Anterior cingulate cortex (tissue), 58 donors: ENCODE measurements around the gene ZNG1B.
"Not testable (repeated sequence)": the region's sequence is repeated elsewhere in the genome, so short reads cannot be mapped to it uniquely, and the experiment has no call there.

Source experiments
- DNase-seq, 58 donors: peaks; one replicate each; lab custom pipeline; 2025; lab: John Stamatoyannopoulos, UW

The ZNG1B gene

DNA sequence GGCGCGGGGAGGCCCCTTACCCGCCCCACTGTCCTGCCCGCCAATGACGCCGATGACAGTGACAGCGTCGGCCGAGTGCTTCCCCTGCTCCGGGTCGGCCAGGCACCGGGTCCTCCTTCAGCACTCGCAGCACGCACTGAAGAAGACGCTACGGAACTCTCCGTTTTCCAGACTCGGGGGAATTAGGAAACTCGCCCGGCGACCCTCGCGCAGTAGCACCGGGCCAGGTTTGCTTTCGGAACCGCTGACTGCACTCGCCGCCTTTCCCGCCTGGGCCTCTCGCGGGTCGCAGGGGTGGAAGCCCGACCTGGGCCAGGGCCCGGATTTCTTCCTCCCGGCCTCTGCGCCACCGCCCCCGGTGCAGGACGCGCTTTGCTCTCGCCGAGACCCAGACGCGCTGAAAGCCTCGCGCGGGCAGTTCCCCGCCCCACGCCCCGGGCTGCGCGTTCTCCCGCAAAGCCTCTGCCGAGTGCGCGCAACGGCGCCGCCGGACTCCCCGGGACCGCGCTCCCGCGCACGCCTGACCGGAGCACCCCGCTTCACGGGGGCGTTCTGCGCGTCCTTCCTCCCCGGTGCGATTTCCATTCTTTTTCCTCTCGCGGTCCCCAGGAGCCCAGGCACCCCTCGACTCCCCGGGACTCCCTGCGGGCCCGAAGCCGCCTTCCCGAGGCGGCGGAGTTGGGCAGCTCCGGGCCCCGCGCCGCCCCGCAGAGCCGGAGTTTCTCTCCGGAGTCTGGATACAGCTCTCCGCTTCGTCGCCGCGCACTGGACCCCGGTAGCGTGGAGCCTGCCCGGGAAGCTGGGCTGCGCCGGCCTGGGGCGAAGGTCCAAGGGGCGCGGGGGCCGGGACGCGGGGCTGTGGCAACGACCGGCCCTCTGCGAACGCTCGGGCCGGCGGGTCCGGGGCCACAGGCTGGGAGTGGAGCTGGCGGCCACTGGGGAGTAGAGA, 65.9 kb downstream of the ZNG1B start:
- not testable (repeated sequence) for DNase-seq

DNA sequence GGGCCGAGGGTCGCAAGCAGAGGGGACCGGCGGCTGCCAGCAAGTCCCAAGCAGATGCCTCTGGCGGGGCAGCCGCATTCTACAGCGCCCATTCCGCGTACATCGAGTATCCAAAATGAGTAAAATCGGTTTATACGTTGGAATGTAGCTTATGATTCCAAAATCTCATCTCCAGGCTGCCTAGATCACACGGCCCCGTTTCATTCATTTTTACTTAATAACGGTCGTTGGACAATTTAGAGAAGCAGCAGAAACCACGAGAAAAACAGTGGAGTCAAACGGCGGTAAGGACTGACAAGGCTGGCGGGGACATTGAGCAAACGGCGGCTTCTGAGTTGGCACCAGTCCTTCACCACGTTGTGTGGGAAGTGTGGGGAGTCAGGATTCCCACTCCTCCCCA, 66.6 kb downstream of the ZNG1B start:
- DNase-seq = not testable (repeated sequence)

DNA sequence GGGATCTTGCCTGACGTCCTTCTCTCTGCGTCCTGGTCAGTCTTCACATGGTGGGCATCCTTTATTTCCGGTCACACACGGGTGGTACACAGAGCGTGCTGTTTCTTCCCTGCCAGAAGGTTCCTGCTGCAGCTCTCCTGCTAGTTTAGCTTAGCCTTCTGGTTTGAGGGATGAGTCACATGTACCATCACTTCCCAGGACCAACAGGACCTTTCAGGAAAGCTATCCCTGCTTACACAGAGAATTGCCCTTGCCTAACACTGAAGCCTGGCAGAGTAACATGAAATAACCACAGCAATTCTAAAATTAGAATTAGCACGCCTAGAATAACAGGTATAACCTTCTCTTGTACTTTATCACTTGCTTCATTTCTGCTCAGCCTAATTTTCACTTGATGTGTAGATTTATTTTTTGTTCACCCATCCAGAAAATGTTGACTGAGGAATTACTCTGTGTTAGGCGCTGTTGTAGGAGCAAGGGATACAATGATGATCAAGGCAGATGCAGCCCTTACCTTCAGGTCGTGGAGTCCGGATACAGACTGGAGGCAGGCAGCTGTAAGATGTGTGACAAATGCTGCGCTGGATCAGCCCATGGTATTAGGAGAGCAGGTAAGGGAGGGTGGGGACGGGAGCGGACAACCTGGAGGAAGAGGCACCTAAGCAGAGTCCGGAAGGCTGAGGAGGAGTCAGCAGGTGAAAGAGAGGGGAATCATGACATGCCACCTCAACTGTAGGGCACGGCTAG, 70.1 kb downstream of the ZNG1B start:
- DNase-seq = not testable (repeated sequence)

DNA sequence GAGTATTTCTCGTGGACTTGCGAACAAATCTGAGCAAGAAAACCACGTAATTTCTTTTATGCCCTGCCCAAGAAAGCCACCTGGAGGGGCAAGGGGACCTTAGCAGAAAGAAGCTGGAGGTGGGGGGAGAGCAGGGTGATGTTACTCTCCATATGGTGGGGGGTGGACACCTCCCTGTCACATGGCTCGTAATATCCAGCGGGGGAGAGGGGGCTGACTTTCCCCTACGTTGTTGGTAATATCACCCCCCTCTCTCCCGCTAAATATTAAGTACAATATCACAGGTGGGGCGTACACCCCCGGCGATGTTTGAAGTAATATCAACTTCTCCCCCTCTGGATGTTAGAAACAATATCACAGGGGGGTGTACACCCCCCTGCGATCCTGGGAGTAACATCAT, 70.7 kb downstream of the ZNG1B start:
- DNase-seq = not testable (repeated sequence)

DNA sequence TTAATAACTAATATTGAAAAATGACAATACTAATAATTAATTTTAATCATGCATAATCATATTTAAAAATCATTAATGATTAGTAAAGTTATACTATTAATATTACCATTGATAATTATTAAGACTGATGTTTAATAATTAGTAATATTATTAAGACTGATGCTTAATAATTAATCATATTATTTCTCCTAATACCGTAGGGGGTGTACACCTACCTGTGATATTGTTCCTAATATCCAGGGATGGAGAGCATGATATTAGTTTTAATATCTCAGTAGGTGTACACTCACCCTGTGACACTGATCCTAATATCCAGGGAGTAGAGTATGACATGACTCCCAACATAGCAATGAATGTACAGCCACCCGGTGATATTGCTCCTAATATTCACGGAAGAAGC, 73.4 kb downstream of the ZNG1B start:
- DNase-seq = not testable (repeated sequence)

DNA sequence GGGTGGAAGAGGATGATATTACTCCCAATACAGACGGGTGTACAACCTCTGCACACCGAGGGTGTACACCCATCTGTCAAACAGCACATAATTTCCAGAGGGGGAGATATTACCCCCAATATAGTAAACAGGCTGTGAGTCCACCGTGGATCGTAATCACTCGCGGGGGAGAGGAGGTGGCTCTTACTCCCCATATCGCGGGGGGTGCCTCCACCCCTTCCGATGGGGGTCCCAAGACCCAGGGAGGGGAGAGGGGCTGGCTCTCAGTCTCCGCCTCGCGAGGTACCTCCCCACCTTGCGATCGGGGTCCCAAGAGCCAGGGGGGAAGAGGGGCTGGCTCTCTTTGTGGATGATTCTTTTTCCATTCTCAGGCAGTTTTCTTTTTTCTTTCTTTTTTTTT, 74.4 kb downstream of the ZNG1B start:
- DNase-seq = not testable (repeated sequence)

DNA sequence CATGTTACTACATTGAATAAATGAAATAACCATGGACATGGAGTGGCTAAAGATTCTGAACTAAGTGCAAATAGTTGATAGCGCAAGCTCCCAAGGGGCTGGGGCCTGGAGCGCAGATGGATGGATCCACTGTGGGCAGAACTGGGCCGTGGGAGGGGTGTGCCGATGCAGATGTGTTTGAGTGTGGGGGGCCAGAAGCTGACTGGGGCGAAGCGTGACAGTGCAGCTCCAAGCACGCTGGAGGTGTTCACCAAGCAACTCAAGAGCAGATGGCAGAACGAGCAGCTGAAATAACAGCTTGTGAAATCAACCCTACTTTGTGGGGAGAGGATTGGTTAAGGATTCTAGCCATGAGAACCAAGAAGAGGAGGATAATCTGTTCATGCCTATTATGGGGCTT, 78.0 kb downstream of the ZNG1B start:
- not testable (repeated sequence) for DNase-seq

DNA sequence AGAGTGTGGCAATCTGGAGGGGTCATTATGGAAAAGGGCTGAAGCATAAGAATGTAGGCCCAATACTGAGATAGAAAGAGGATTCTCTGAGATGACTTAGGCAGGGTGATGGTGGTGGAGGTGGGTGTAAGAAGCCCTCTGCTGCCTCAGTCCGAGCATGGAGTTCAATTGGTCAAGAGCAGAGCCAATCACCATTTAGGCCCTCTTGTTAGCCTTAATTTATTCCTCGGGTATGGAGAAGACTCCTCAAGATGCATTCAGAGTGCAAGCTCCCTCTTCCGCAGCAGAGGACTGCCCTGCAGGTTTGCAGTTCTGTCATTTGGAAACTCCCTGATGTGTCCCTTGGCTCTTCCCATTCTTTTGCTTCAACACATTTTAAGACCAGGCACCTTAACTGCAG, 78.5 kb downstream of the ZNG1B start:
- not testable (repeated sequence) for DNase-seq

DNA sequence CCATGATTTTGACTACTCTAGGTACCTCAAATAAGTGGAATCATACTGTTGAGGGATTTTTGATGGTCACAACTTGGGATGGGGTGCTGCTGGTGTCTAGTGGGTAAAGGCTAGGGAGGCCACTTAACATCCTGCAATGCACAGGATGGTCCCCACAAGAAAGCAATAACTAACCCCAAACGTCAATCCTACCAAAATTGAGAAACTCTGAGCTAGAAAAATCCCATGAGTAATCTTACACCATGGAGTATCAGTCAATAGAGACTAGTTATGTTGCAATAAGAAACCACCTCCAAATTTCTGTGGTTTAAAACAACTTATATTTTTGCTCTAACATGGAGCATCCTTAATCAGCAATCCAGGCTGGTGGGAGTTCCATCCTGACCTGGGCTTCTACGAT, 79.5 kb downstream of the ZNG1B start:
- not testable (repeated sequence) for DNase-seq

DNA sequence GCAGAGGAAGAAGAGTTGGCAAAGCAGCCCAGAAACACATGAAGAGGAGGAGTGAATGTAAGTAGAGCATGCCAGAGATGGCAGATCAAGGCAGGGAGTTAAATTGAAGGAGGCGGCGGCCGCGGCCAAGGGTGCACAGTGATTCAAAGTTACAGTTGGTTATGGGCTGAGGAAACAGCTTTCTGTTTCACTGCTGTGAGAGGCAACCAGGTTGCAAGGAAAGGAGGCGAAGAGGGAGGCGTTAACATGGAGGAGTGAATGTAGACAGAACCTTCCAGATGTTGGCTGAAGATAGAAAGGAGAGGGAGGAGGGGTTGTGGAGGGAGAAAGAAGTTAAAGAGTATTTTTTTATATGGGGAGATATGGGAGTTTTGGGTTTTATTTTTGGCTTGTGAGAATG, 83.3 kb downstream of the ZNG1B start:
- not testable (repeated sequence) for DNase-seq

DNA sequence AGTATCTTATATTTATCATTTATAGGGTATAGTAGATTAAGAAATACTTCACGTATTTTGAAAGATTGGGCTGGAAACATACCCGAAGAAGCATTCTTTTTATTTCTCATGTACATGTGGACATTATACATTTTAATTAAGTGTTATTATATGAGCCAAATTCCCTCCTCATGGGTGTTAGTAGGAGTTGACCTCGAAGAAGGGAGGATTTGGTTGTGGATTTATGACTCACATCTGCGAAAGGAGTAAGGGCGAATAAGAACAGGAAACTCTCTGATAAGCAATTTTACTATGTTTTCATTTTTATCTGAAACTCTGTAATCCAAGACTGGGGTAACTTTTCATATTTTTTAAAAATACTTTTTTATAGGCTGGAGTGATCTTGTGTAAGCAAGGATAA, 84.0 kb downstream of the ZNG1B start:
- DNase-seq = not testable (repeated sequence)

DNA sequence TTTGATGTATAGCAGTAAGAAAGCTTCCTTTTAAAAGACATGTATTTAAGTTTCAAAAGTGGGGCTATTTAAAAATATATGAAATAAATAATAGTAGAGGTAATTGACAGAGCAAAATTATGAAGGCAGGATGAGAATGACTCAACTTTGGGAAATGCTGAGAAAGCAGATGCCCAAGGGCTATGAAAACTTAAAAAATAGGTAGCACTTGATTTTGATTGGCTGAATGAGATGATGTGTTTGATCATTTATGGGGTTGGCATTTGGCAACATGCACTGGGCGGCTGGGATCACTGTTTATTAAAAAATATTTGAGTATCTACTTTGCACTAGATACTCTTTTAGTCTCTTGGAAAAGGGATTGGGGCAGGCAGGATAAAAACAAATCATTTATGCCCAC, 87.5 kb downstream of the ZNG1B start:
- DNase-seq = not testable (repeated sequence)

DNA sequence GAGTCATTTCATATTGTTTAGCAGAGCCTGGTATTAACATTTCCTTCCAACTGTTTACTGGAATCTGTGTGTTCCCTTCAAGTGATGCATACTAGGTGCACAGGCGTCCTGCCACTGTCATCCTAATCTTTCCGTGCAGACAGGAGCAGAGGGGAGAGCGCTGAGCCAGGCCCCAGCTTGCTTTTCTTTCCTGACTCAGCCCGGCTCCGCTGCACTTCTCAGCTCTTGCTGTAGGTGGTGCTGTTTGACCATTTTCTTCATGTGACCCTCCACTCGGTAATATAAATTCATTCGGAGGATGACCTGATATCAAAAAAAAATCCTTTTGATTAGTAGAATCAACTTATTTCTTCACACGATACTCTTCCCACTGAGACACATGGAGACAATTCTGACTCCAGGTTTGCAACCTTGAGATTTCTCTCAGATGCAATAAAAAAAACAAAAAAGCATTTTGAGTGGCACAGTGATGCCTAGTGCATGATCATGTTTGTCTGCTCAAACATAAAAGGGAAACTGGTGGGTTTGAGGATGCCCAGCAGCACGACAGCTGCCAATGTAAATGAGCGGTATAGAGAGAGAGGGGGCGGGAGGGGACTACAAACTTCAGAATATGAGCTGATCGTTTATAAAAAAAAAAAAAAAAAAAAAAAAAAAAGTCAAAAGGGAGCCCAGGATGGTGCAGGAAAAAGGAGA, 90.0 kb downstream of the ZNG1B start:
- DNase-seq = not testable (repeated sequence)

DNA sequence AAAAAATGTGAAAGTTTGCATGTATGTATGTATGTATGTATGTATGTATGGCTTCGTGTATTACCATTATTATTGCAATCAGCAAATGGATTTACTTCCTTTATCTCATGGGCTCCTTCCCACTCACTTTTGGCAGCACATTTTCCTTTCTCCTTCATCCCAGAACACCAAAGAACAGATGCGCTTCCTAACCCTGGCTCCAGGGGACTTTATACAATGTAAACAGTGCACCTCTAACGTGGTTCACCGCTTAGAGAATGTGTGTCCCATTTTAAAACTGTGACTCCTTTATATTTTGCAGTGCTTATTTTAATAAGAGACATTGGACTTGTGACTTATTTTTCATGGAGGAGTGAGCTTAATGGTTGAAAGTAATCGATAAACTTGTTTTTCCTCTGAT, 90.6 kb downstream of the ZNG1B start:
- not testable (repeated sequence) for DNase-seq

DNA sequence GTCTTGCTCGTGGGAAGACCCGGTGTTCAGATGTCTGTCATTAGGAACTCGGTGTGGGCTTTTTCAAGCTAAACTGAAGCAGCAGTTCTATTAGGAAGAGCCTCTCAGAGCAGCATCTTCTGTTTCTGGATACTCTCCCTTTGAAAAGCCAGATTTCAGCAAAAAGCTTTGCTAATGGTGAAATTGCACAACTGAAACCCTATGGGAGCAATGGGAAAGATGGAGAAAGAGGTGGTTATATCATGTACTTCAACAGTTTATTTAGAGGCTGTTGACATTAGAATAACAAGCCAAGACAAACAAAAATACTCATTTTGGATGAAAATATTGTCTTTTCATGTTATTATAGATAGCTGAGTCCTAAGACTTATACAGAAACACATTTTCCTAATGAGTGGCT, 91.4 kb downstream of the ZNG1B start:
- DNase-seq = not testable (repeated sequence)

DNA sequence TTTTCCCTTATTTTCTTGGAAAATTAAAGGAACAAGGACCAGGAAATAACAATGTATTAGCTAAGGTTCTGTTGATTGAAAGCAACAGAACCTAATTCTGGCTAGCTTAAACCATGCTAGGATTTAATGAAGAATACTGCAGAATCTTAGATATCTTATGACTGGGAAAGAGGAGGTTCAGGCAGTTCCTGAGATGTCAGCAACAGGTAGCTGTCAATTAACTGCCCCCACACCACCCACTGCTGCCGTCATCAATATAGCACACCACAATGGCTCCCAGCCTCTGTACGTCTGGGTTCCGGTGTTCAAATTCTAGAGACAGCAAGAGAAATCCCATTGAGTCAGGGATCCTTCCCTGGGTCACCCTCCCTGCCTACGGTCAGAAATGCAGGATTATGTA, 95.5 kb downstream of the ZNG1B start:
- not testable (repeated sequence) for DNase-seq

DNA sequence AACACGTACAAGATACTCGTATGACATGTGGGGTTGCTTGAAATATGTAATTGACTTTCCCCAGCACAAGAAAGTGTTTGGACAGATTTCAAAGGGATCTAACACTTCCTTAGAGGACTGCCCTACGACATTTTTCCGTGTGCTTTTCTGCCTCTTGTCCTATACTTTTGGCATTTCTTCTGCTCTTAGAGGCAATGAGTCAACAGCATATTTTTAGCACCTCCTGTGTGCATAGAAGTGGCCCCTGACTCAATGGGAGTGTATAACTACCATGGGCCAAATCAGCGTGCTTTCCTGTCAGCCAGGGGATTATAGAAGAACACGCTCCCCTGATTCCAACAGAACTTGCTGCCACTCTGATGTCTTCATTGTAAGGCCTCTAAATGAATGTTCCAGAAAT, 99.1 kb downstream of the ZNG1B start:
- DNase-seq = not testable (repeated sequence)

DNA sequence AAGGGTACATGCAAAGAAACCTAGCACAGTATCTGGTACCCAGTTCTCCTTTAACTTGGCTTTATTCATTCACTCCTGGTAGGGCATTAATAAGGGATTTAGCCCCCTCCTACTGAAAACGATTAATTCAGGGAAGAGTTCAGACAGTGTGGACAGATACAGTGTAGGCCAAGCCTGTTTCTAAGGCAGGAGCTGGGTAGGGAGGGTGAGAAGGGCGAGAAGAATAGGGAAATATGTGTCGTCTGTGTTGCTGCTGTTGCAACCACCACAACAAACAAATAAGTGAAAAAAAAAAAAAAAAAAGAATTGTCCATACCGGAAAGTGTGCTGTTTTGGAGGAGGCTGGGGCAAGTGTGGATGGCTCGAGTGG, 103.3 kb downstream of the ZNG1B start:
- DNase-seq = not testable (repeated sequence)

DNA sequence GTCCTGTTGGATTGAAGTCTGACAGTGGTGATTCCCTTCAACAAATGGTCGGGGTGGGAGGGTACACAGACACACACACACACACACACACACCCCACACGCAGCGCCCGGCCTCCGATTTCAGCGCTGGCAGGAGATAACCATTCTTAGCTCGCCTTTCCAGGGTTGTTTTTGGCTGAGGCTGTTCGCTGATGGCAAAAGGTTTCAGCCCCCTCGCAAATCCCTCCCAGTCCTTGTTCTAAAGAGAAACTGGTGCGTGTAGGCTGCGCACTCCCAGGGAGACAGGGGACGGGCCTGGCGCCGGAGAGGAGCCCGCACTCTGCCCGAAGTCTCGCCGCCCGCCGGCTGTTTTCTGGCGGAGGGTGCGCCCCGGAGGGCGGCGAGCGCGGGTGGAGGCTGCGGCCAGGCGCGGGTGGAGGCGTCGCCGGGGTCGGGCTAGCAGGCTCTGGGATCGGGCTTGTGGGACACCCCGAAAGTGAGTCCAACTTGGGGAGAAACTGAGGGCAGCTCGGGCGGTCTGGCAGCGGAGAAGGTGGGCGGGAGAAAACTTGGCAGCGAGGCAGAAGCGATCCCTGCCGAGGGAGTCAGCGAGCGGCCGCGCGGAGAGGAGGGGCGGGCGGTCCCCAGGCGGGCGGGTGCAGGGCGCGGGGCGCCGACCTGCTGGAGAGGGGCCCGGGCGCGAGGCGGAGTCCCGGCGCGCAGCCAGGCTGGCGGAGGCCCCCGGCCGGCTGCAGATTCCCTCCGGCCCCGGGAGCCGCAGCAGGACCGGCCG, 103.9 kb downstream of the ZNG1B start:
- DNase-seq = not testable (repeated sequence)

DNA sequence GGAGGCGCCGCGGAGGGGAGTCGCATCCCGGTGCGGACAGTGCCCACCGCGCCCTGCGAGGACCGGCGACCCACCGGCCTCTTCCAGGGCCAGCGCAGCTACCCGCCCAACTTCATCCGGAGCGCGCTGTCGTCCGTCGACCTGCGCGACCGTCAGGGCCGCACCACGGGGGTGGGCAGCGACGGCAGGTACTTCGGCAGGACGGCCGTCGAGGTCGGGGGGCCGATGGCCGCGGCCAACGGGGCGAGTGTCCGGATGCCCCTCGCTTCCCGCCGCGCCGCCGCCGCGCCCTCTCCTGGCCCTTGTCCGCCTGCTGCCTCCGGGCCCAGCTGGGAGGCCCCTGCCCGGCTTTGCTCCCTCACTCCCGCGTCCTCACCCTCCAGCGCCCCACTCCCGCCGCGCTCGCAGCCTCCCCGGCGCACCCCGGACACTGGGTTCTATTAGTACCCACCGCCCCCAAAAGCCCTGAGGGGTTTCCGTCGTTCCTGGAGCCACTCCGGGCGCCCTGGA, 104.5 kb downstream of the ZNG1B start:
- DNase-seq = not testable (repeated sequence)
